ENCODE data around the gene HAUS3.
"Not testable (repeated sequence)": the region's sequence is repeated elsewhere in the genome, so short reads cannot be mapped to it uniquely, and the experiment has no call there.

The HAUS3 gene

DNA sequence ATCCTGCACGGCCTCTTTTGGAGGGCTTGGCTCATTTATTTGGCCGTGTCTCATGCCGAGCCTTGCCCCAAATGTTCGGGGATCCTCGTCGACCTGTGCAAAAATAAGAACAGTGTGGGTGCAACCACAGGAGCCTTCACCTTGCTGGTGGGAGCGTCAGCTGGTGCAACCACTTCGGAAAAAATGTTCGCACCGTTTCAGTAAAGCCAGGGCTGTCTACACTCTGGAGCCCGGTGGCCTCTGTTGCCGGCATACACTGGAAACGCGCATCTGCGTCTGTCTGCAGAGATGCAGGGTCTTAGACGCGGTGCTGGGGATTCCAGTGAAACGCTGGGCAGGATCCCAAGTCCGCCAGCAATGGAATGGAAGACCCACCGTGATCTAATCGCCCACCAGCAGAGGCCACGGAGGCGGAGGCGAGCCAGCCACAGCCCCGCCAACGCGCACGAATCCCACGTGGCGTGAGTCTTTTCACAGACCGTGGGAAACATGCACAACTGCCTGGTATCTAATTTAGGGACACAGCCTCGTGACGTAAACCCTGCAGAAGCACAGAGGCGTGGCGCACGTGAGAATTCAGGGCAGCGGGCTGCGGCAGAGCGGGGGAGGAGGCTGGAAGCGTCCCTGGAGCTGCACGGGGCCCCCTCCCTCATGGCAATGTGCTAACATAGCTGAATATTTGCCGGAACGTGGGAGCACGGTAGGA lies 33.8 kb upstream of the HAUS3 start:
- DNase-seq = no peak

DNA sequence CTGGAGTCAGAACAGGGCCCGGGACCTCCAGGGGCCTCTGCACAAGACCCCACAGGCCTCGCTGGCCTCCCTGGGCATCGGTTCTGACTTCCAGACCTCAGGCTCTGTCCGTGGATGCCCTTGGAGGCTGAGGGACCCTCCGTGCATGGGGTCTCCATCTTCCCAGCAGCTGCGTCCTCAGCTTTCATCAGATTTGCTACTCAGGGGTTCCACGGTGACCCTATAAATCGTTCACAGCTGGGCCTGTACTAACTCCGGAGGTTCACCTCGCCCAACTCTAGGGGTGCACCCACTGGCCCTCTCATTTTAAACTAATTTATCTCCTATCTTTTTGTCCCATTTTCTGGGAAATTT lies 33.1 kb upstream of the HAUS3 start:
- DNase-seq = not testable (repeated sequence)

DNA sequence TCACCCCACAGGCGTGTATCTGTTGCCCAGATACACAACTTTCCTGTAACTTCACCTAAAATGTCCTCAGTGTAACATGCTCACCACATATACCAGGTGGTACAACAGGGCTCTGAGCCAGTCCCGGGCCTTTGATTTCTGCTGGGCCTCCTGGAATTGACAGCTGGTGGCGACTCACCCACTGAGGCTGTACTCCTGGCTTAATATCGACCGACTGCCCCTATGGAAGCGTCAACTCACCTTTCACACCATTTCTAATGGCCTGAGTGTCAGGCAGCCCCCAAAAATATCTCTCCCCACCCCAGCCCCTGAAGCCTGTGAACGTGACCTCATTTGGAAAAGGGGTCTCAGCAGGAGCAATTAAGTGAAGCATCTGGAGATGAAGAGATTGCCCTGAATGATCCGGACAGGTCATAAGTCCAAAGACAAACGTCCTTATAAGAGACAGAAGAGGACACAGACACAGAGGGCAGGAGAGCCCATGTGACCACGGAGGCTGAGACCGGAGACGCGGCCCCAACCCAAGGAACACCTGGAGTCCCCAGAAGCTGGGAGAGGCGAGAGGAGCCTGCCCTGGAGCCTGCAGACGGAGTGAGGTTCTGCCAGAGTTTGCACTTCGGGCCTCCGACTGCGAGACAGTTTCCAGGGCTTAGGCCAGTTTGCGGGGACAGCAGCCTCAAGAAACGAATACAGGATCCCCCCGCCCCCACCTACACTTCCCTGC lies 32.6 kb upstream of the HAUS3 start:
- DNase-seq = no peak

GRCh38 chr4:2273657-2274319 lies 31.9 kb upstream of the HAUS3 start:
- DNase-seq = no peak

- no peak for DNase-seq
These were observed 31.3 kb upstream of the HAUS3 start for GRCh38 chr4:2273221-2273620.

- DNase-seq = no peak
These were observed 30.9 kb upstream of the HAUS3 start for GRCh38 chr4:2272828-2273120.

- no peak for DNase-seq
These were observed 30.3 kb upstream of the HAUS3 start for GRCh38 chr4:2272026-2272827.

- DNase-seq = no peak
These were observed 29.5 kb upstream of the HAUS3 start for GRCh38 chr4:2271279-2272025.

- DNase-seq = no peak
These were observed 28.6 kb upstream of the HAUS3 start for GRCh38 chr4:2270341-2271165.

DNA sequence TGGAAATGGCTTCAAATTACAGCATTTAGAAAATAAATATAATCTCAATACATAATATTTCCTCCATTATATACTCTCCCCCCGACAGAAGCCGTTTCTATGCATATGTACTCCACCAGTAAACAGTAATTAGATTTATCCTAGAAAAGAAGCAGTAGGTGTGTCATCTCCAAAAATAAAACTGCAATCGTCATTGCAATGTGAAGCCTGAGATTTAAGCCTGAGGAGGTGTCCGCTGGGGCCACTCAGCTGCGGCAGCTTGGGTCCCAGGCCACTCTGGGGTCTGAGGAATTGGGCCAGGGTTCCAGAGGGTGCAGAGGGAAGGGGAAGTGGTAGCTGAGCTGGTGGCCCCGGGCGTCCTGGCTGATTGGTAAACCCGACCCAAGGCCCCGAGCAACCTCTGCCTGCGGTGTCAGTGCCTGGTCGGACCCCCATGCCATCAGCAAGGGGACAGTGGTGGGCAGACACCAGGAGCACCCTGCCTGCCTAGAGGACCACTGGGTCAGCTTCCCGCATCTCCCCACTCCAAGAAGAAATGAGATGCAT lies 27.8 kb upstream of the HAUS3 start:
- DNase-seq = no peak

GRCh38 chr4:2269206-2269531 lies 27.2 kb upstream of the HAUS3 start:
- DNase-seq = no peak

DNA sequence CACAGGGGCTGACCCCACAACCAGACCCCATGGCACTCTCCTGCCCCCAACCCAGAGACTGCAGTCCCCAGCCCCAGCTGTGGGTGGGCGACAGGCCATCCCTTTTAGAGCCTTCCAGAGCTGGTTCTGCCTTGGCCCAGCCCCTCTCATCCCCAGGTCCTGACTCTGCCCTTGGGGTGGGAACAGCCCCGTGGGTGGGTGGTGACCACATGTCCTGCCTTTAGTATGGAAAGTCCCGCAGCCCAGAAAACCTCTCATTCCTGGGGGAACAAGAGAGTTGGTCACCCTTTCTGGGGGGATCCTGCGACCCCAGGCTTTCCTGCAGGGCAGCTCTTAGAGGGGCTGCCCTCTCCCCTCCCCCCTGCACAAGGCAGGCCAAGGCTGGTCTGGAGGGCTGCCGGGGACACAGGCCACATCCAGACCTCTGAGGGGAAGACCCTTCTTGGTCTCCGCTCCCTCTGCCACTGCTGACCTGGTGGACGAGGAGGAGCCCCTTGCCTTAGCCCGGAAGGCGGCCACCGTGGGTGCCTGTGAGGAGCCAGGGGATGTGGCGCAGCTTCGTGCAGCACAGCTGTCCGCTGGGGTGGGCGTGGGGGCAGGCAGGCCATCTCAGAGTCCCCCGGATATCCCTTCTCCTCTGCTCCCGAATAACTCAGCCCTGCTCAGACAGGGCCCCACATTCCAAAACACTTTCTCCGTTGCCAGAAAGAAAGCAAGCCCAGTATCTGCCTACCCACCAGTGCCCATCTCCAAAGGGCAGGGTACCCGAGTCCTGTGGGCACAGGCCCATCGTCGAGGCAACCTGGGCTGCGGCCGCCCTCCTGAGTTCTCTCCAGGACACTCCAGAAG lies 26.7 kb upstream of the HAUS3 start:
- DNase-seq = no peak

- DNase-seq = no peak
These were observed 25.9 kb upstream of the HAUS3 start for GRCh38 chr4:2267841-2268240.

DNA sequence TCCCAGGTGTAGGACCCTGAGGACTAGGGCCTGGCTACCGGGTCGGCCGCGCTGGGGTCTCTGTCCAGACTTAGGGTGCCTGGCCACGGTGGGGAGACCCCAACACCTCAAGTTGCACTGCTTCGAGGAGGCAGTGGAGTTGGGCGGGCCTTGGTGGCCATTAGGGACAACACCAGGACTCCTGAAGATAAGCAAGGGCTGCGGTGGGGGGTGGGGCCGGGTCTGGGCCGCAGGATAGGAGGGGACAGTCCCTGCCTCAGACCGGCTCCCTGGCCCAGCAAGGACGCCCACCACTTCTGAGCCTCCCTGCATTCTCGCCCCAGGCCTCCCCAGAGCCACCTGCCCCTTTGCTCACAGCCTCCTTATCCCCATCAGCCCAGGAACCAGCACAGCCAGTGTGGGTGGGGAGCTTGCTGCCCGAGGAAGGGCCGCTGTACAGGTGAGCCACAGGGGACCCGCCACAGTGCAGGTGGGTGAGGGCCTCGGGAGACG lies 25.4 kb upstream of the HAUS3 start:
- no peak for DNase-seq

- DNase-seq = no peak
These were observed 24.9 kb upstream of the HAUS3 start for GRCh38 chr4:2266821-2267220.

DNA sequence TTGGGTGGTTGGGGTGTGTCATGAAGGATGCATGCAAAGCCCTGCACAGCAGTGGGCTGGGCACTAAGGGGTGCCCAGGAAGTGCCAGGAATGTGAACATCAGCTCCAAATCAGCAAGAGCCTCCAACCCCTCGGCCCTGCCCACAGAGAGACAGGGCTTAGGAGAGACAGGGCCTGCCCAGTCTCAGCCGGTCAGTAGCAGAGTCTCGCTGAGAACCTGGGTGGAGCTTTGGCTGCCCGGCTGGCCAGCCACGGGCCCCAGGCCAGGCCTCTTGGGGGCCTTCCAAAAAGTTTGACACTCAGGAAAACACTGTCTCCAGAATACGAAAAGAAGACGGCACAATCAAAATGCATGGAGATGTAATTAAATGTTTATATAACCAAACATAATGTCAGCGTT lies 24.3 kb upstream of the HAUS3 start:
- DNase-seq = no peak

DNA sequence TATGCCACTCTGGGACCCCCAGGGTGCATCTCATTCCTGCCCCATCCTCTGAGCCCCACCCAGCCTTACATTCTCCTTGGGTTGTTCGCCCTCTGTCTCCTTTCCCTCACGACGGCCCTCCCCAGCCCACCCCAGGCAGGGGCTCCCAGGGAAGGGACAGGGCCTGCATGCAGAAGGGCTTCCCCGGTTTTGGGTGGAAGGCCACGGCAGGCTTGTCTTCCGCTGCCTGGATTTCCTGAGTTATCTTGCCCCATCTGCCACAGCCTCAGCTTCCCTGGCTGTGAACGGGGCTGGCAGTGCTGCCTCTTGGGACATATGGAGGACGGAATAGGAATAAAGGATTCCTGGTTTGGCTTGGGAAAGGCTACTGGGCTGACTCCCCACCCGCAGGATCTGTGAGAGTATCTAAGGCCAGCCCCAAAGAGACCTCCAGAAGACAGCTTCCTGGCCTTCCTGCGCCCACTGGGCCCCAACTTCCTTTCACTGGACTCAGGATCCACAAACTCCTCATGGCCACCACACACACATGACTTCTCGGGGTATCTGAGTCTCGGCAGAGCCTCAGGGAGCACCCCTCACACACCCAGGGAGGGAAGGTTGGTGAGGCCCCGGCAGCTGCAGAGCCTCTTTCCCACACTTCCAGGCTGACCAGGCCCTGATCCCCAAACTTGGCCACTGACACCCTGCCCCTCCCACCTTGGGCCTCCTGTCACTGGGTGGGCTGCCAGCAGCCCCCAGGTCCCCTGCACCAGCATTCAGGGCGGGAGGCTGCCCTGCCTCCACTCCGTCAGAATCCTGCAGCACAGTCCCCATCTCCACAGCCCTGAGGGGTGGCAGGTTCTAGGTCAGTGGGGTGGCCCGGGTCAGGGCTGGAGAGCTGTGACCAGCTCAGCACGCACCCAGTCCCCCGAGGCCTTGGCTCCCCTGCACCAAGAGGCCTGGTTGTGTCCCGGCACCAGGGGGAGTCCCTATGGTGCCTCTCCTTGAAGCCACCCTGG lies 23.5 kb upstream of the HAUS3 start:
- DNase-seq = no peak

GRCh38 chr4:2264481-2265041 lies 22.6 kb upstream of the HAUS3 start:
- DNase-seq = no peak

GRCh38 chr4:2263926-2264321 lies 22.0 kb upstream of the HAUS3 start:
- DNase-seq = no peak
